Skeletal muscle cell (primary cell): ENCODE results near the gene IFIT1.
A peak's percentile ranks its signal among the peaks of the same experiment; 100 is the strongest.
"Not testable (repeated sequence)": the region's sequence is repeated elsewhere in the genome, so short reads cannot be mapped to it uniquely, and the experiment has no call there.

ENCODE experiments used
- DNase-seq: peaks from one replicate; pipeline ENCODE4 v3.0.0-alpha.2; 2010; ENCODE audit warnings: low read depth
- H3K4me3 ChIP-seq: 2 replicates; pipeline ENCODE4 v1.5.1; 2011; ENCODE audit warnings: low read depth, mild to moderate bottlenecking, control low read depth, low read length, moderate library complexity

IFIT1 gene

GRCh38 chr10:89363729-89364442 lies 28.5 kb upstream of the IFIT1 start:
- no peak for DNase-seq
- no peak overlapping the region for H3K4me3 ChIP-seq

- no peak overlapping the region for H3K4me3 ChIP-seq
- no peak for DNase-seq
Measured at GRCh38 chr10:89364531-89364930, 27.9 kb upstream of the IFIT1 start.

- H3K4me3 ChIP-seq: no peak overlapping the region
- DNase-seq: no peak
Measured at GRCh38 chr10:89367529-89367928, 24.9 kb upstream of the IFIT1 start.

- no peak for DNase-seq
- H3K4me3 ChIP-seq: no peak overlapping the region
Measured at GRCh38 chr10:89368129-89368528, 24.3 kb upstream of the IFIT1 start.

- DNase-seq: no peak
- no peak overlapping the region for H3K4me3 ChIP-seq
Measured at GRCh38 chr10:89369156-89370105, 23.0 kb upstream of the IFIT1 start.

GRCh38 chr10:89371079-89371478 lies 21.3 kb upstream of the IFIT1 start:
- no peak overlapping the region for H3K4me3 ChIP-seq
- no peak for DNase-seq

GRCh38 chr10:89371987-89372386 lies 20.4 kb upstream of the IFIT1 start:
- DNase-seq: no peak
- no peak overlapping the region for H3K4me3 ChIP-seq

GRCh38 chr10:89373916-89374711 lies 18.3 kb upstream of the IFIT1 start:
- H3K4me3 ChIP-seq: no peak overlapping the region

GRCh38 chr10:89374713-89375141 lies 17.7 kb upstream of the IFIT1 start:
- H3K4me3 ChIP-seq: no peak overlapping the region
- DNase-seq: no peak

More at GRCh38 chr10:89373916-89374711, 18.3 kb upstream of the IFIT1 start:
- DNase-seq: peak; percentile 94

- DNase-seq: no peak
Measured at GRCh38 chr10:89377705-89378637, 14.5 kb upstream of the IFIT1 start, which contains the start of gene IFIT1B. IFIT1B (plus strand) TSS chr10:89378056; CDS start chr10:89378136, 80 bp downstream.

GRCh38 chr10:89379103-89379502 lies 13.3 kb upstream of the IFIT1 start:
- DNase-seq: no peak
- H3K4me3 ChIP-seq: no peak overlapping the region

More at GRCh38 chr10:89377705-89378637, 14.5 kb upstream of the IFIT1 start, which contains the start of gene IFIT1B:
- H3K4me3 ChIP-seq: no peak within 1 kb of the TSS

- H3K4me3 ChIP-seq: no peak overlapping the region
- no peak for DNase-seq
Measured at GRCh38 chr10:89382757-89383156, 9.7 kb upstream of the IFIT1 start.

- no peak for DNase-seq
- no peak overlapping the region for H3K4me3 ChIP-seq
Measured at GRCh38 chr10:89384474-89385340, 7.7 kb upstream of the IFIT1 start.

- DNase-seq: no peak
- H3K4me3 ChIP-seq: no peak overlapping the region
Measured at GRCh38 chr10:89388806-89389205, 3.6 kb upstream of the IFIT1 start.

GRCh38 chr10:89389254-89389653 lies 3.2 kb upstream of the IFIT1 start:
- no peak overlapping the region for H3K4me3 ChIP-seq
- no peak for DNase-seq

- H3K4me3 ChIP-seq: no peak overlapping the region
- no peak for DNase-seq
Measured at GRCh38 chr10:89390476-89391225, 1.8 kb upstream of the IFIT1 start.

- DNase-seq, H3K4me3 ChIP-seq: not testable (repeated sequence)
Measured at GRCh38 chr10:89391226-89391576, 1.2 kb upstream of the IFIT1 start.
